Measurements from ENCODE around the gene IGSF9B. TPM values are rescaled to one million over a fixed set of nuclear protein-coding genes. Genes with fewer than 3 reads are reported as not detected.

Gene IGSF9B
- total RNA-seq, 1 experiment from 2014 or later = not detected

DNA sequence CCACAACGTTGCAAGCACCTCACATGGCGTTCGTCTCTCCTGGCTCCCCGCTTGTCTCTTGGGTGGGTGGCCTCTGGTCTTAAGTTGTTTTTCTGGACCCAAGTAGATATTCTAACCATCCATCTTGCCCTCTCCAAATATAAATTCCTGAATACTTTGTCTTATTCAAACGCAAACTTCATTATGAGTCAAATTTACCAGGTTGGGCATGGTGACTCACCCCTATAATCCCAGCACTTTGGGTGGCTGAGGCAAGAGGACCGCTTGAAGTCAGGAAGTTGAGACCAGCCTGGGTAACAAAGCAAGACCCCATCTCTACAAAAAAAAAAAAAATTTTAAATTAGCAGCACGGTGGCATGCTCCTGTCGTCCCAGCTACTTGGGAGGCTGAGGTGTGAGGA, 5.1 kb upstream of the IGSF9B start:
- CTCF ChIA-PET = no interaction called here
- no peaks in the 10 kb centered on the region for H3K9me2 ChIP-seq (ENCODE audit: insufficient read depth)
- TF ChIP-seq EZH2 (IDR thresholded peaks at IDR 0.05; ENCODE audit: low read depth) (no peak), CTCF (conservative IDR thresholded peaks at IDR 0.05) (no peak)
- H4K20me1 ChIP-seq (ENCODE audit: insufficient read depth) = no peaks in the 10 kb centered on the region
- no peak overlapping the region for H3K4me2 ChIP-seq
- H3K27ac ChIP-seq = no peak overlapping the region
- no TSS peak for BruUV-seq (replicated peaks)
- peaks cover 41% of the 10 kb centered on the region; the same call in 1 of the 2 replicates for H3K27me3 ChIP-seq (ENCODE audit: insufficient read depth, low read depth)
- H3K36me3 ChIP-seq (ENCODE audit: low read depth) = no peaks in the 10 kb centered on the region
- POLR2A ChIA-PET (ENCODE audit: unreplicated experiment) = no interaction called here
- DNase-seq = no peak
- no peaks in the 10 kb centered on the region for H3K9me3 ChIP-seq (ENCODE audit: insufficient read depth, low read depth)
- intact Hi-C loops (cut with micrococcal nuclease; ENCODE audit: unreplicated experiment) = no loop called here
- H2AFZ ChIP-seq = no peak overlapping the region
- no peaks in the 10 kb centered on the region for H3K79me2 ChIP-seq (ENCODE audit: low read depth)
- H3K4me3 ChIP-seq = no peak overlapping the region
- H3F3A ChIP-seq (ENCODE audit: insufficient read depth, low read depth) = no peaks in the 10 kb centered on the region
- H3K4me1 ChIP-seq (replicated peaks; ENCODE audit: insufficient read depth) = no peaks in the 10 kb centered on the region

- CTCF ChIA-PET = no interaction called here
- Histone ChIP-seq H4K20me1 (ENCODE audit: insufficient read depth) (no peaks in the 10 kb centered on the region), H3K27me3 (ENCODE audit: insufficient read depth, low read depth) (peaks cover 54% of the 10 kb centered on the region), H3K4me1 (replicated peaks; ENCODE audit: insufficient read depth) (no peaks in the 10 kb centered on the region), H3K4me2 (no peak overlapping the region), H3K4me3 (no peak overlapping the region), H3K9me2 (ENCODE audit: insufficient read depth) (no peaks in the 10 kb centered on the region), H2AFZ (no peak overlapping the region), H3K9me3 (ENCODE audit: insufficient read depth, low read depth) (no peaks in the 10 kb centered on the region), H3K27ac (no peak overlapping the region), H3K79me2 (ENCODE audit: low read depth) (no peaks in the 10 kb centered on the region), H3F3A (ENCODE audit: insufficient read depth, low read depth) (no peaks in the 10 kb centered on the region), H3K36me3 (ENCODE audit: low read depth) (no peaks in the 10 kb centered on the region)
- BruUV-seq (replicated peaks) = no TSS peak
- DNase-seq = no peak
- intact Hi-C loops (cut with micrococcal nuclease; ENCODE audit: unreplicated experiment) = no loop called here
- TF ChIP-seq EZH2 (IDR thresholded peaks at IDR 0.05; ENCODE audit: low read depth) = no peak
- TF ChIP-seq CTCF (conservative IDR thresholded peaks at IDR 0.05) = no peak
- POLR2A ChIA-PET (ENCODE audit: unreplicated experiment) = no interaction called here
Measured at GRCh38 chr11:133957900-133958299, 1.1 kb upstream of the IGSF9B start.

- Histone ChIP-seq H3K36me3 (ENCODE audit: low read depth) (no peaks in the 10 kb centered on the region), H3K9me2 (ENCODE audit: insufficient read depth) (no peaks in the 10 kb centered on the region), H3K9me3 (ENCODE audit: insufficient read depth, low read depth) (no peaks in the 10 kb centered on the region), H3K79me2 (ENCODE audit: low read depth) (no peaks in the 10 kb centered on the region), H4K20me1 (ENCODE audit: insufficient read depth) (no peaks in the 10 kb centered on the region), H3F3A (ENCODE audit: insufficient read depth, low read depth) (no peaks in the 10 kb centered on the region), H3K27me3 (ENCODE audit: insufficient read depth, low read depth) (peaks cover 60% of the 10 kb centered on the region), H2AFZ (no peak overlapping the region), H3K4me2 (no peak overlapping the region), H3K4me3 (no peak overlapping the region), H3K27ac (no peak overlapping the region), H3K4me1 (replicated peaks; ENCODE audit: insufficient read depth) (no peaks in the 10 kb centered on the region)
- no peak for DNase-seq
- BruUV-seq (replicated peaks) = no TSS peak
- intact Hi-C loops (cut with micrococcal nuclease; ENCODE audit: unreplicated experiment) = no loop called here
- TF ChIP-seq EZH2 (IDR thresholded peaks at IDR 0.05; ENCODE audit: low read depth) (no peak), CTCF (conservative IDR thresholded peaks at IDR 0.05) (no peak)
- ChIA-PET POLR2A (ENCODE audit: unreplicated experiment) (no interaction called here), CTCF (no interaction called here)
Measured at GRCh38 chr11:133955945-133956421, 785 bp downstream of the IGSF9B start.

Measured in PC-9 (cell line).